Right forelimb (tissue), 1 donor: Measurements from ENCODE around the gene ECSCR.
"Not testable (repeated sequence)": the region's sequence is repeated elsewhere in the genome, so short reads cannot be mapped to it uniquely, and the experiment has no call there.

ENCODE experiments used
- DNase-seq: peaks from one replicate; pipeline ENCODE4 v3.0.0-alpha.2; 2018

ECSCR gene

GRCh38 chr5:139410121-139410992 is 52.2 kb downstream of the ECSCR start:
- no peak for DNase-seq

- DNase-seq = not testable (repeated sequence)
These were observed 53.4 kb downstream of the ECSCR start for GRCh38 chr5:139409116-139409515.

DNA sequence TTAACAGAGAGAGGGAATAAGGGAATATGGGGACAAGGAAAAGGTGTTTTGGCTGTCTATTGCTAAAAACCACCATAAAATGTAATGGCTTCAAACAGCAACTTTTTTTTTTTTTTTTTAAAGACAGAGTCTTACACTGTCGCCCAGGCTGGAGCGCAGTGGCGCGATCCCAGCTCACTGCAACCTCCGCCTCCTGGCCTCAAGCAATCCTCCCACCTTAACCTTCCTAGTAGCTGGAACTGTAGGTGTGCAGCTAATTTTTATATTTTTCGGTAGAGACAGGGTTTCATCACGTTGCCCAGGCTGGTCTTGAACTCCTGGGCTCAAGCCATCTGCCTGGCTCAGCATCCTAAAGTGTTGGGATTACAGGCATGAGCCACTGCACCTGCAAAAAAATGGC is 54.4 kb downstream of the ECSCR start:
- no peak for DNase-seq

GRCh38 chr5:139407517-139407916 is 55.0 kb downstream of the ECSCR start:
- DNase-seq = no peak

GRCh38 chr5:139406963-139407362 is 55.6 kb downstream of the ECSCR start:
- DNase-seq = no peak

GRCh38 chr5:139404484-139404840 is 58.1 kb downstream of the ECSCR start:
- no peak for DNase-seq

DNA sequence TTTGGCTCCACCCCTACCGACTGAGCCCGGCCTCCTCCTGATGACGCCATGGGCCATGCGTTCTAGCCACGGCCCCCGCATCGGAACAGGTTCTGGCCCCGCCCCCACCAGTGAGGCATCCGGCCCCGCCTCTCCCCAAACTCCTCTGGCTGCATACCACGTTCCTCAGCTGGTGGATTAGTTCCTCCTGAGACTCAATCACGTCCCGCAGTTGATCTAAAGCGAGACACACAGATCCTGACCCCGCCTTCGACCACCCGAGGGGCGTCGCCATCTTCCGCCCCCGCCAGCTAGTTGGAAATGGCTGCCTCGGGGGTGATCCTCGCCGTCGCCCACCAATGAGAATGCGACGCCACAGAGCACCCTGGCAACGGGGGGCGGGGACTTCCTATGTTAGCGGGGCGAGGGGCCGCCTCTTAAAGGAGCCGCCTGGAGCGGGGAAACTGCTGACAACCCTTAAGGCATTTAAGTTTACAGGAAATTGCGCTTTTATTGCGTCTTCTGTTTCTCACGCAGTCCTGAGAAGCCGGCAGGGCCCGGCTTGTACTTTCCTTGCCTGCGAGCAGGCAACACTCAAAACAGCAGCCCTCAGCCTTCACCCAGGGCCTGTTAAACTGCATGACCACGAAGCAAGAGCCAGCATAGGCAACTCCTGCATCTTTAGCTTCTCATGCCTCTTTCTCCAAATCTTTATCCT is 58.6 kb downstream of the ECSCR start, which contains the start of gene SPATA24:
TSS of gene SPATA24 (minus strand) at position 303 of the 697 bp plus-strand sequence. CDS start at position 274, 29 bp downstream.
- peak; percentile 98 for DNase-seq

DNA sequence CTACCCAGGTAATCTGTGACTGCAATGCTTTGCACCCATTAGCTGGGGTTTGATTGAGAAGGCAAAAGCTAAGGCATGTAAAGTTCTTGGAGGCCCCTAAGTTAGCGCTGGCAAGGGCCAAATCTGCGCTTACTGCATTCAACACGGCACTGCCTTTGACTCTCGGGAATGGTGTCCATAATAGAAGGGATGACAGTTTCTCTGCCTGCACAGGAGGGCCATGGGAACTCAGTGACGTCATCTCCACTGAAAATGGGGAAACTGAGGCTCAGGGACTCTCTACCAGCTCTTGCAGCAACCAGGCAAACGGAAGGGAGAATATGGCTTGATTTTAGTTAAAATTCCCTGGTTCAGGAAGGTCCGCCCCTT is 59.1 kb downstream of the ECSCR start:
- DNase-seq = no peak

DNA sequence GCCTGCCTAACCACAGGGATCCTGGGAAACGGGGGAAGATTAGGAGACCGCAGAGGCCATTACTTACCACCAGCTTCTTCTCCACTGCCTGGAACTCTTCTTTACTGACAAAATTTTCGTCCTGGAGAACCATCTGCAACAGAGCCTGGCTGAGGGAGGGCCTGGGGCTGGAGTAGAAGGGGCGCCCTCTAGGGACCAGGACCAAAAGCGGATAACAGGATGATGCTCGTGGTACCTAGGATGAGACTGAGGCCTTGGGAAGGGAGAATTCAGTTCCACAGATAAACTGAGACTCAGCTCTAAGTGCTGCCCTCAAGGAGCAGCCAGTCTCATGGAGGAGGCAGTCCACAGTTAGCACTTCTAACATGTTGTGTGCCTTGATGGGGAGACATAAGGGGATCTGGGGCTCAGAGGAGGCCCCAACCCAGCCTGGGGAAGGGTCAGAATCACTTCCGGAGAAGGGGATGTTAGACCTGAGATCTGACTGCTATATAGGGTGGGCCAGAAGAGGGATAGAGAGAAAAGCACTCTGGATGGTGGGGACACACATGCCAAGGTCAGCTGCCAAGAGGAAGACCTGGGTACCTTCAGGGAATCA is 59.9 kb downstream of the ECSCR start:
- no peak for DNase-seq

DNA sequence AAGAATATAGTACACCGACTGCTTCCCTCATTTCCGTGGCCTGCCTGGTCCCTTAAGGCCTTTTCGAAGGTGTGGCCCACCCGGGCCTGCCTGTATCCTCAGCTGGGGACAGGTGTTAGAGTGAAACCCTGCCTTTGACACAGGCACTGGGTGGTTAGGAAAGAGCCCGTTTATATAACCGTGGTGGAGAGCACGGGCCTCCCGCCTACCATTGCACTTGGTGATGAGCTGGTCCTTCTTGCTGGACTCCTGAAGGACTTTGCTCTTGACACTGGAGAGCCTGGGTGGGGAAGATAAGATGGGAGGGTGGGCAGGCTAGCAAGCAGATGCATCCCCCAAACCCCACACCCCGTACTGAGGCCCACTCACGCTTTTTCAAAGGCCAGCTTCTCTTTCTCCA is 61.0 kb downstream of the ECSCR start:
- DNase-seq = no peak

DNA sequence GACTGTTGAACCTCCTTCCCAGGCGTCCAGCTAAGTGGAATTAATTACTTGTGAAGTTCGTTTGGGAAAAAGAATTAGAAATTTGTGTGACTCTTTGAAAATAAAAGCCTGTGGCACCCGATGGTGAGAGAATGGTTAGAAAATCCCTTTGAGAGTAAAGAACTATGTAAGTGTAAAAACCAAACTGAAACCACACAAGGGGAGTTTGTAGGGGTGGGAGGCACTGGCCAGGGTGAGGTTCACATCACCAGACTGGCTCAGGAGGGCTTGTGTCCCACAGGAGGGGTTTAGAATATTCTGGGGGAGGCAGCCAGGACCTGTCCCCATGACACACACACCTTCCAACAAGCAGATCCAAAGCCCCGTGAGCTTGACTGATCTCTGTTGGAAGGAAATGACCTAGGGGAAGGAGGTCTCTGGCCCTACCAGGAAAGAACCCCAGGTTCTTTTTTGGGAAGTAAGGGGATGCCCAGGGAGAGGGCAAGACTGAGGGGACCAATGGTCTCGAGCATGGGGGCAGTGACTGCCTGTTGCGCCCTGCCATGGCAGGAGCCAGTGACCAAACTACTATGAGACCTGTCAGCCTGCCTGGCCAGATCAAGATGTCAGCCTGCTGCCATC is 62.9 kb downstream of the ECSCR start:
- DNase-seq = no peak
